Hematopoietic multipotent progenitor cell (in vitro differentiated cells): ENCODE measurements around the gene FANCG. TPM values are rescaled to one million over a fixed set of nuclear protein-coding genes. Genes with fewer than 3 reads are reported as not detected.

Experiments
- DNase-seq, 3 donors: peaks; one replicate each; pipeline ENCODE4 v3.0.0-alpha.2; 2011 to 2015; ENCODE audit warnings: low read depth in 2 of 3, low spot score in 2 of 3
- total RNA-seq: library from RNA; depleted of rRNA; stranded (reverse); fragments of >200 nt; gene quantifications from one replicate; pipeline ENCODE4 v1.2.3, GENCODE V29; 2012

Gene FANCG
- 21.3 TPM for total RNA-seq

DNA sequence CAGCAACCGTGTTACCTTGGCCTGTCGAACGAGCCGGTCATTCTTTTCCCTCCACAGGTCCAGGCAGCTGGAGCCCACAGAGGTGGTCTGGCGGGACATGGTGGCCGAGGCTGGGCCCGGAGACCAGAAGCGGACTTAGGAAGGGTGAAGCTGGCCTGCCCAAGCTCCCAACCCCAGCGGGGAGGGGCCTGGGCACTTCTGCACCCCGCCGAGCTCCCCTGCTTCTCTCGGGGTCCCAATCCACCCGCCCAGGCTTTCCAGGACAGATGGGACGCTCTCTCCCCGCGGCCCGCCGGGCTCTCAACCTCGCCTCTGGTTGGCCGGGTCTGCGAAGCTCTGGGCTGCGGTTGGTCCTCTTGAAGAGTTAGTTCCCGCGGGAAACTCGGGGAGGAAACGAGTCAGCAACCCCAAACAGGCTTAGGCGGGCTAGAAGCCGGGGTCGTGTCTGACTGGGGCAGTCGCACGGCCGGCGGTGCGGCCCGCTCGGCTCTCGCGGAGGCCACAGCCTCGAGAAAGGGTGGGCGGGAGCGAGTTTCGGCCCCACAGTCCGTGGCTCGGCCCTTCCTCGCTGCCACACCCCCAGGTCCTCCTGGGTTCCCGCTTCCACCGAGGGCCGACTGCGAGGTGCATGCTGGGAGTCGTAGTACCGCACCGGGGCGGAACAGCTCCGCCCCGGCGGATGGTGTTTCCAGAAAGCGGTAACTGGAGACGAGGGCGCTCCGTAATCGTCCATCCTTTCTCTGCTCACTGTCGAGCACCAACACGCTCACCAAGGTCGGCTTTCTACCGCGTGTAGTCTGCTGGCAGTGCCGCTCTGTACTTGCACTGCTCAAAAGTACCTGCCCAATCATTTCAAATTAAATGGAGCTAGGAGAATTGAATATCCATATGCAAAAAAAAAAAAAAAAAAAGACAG lies at the start of gene FANCG:
FANCG (minus strand) TSS at position 517 of the 916 bp plus-strand sequence; CDS start at position 99, 418 bp downstream.
- peak; percentile 59 to 93 (median 86) for DNase-seq

DNA sequence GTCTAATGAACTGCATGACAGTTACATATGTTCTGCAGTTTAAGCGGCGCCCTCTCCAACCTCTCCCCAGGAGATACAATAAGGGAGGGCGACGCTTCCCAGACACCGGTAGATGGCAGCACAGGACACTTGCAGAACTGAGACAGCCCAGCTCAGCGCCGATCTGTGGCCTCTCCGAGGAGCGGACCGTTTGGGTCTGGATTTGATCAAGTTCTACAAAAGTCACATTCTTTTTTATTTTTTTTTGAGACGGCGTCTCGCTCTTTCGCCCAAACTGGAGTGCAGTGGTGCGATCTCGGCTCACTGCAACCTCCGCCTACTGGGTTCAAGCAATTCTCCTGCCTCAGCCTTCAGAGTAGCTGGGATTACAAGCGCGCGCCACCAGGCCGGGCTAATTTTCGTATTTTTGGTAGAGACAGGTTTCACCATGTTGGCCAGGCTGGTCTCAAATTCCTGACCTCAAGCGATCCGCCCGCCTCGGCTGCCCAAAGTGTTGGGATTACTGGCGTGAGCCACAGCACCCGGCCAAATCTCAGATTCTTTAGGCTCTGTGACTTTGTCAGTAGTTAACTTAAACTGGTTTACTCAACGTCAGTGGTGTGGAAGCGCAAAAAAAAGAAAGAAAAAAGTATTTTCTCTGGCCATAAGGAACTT lies 37.3 kb upstream of the FANCG start:
- peak in 2 of 3 donors; percentile 93 to 97 for DNase-seq

GRCh38 chr9:35116539-35116897 lies 36.8 kb upstream of the FANCG start:
- no peak for DNase-seq

GRCh38 chr9:35115680-35116538 lies 36.2 kb upstream of the FANCG start, which contains the start of gene ATOSB:
ATOSB (minus strand) TSS chr9:35115862; CDS start chr9:35108274, 7,588 bp downstream.
- peak in 2 of 3 donors; percentile 98 to 99 for DNase-seq

DNA sequence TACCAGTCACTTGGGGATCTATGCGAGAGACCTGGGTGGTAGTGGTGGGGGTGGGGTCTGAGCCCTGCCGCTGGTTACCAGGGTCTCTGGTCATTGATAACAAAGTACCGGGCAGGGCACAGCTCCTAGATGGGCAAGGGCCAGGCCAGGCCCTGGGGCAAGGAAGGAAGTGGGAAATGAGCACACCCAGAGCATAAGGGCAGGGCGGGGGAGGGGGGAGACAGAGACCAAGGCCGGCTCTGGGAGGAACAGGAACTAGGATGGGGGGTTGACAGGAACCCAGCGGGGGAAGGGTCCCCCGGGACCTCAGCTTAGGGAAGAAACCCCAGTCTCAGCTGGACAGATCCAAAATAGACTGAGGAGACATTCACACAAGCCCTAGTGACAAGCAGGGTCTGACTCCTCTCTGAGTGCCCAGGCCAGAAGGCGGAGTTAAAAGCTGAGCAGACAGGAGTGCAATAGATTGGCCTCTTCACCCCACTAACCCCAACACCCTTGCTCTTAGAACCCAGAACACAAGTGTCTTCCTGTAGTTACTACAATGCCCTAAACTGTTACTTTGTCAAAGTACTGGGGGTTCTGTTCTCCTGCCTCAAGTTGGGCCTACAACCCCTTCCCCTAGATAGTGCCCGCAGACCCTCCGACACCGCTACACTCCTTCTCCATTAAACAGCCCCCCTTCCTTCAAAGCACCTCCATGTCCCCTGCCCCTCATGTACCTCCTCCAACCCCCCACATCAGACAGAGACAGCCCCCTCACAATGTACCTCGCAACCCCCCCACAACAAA lies 35.3 kb upstream of the FANCG start:
- DNase-seq: peak in 1 of 3 donors; percentile 41

GRCh38 chr9:35114113-35114839 lies 34.5 kb upstream of the FANCG start:
- peak in 2 of 3 donors; percentile 80 to 84 for DNase-seq

- DNase-seq: no peak
Observed at GRCh38 chr9:35112257-35113020, 32.7 kb upstream of the FANCG start.

DNA sequence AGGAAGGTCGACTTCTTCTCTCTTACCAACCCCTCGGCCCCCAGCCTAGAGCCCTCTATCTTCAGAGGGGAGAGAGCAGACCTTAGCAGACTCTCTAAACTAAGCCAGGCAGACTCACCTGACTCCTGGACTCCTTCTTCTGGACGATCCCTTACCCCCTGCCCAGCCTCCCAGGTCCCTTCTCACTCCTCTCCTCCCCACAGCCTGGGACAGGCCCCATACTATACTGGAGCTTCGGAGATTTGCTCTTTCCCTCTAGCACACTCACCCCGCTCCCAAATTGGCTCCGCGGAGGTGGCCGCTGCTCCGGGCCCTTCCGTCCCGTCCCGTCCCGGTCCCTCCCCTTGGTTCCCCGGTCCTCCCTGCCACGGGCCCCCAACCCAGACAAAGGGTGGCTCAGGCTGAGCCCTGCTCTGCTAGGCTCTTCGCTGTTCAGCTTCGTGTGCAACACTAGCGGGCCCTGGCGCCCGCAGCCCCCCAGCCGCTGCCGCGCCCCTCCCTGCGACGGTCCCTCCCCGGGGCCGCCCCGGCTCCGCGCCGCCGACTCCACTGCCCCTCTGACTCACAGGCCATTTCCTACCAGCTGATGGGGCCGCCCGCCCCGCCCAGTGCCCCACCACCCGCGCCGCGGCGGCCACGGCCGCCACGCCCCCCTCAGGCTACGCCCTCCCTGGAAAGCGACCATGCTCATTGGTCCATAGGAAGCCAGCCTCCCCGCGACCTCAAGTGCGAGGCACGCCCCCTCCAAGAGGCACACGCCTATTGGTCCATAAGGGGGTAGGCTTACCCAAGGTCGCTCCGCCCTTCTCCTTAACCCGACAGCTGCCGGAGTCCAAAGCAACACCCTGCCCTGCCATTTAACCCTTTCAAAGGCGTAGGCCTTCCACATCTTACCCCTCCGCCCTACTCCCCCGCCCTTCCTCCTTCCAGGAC lies 31.5 kb upstream of the FANCG start:
- peak; percentile 83 to 98 (median 98) for DNase-seq

DNA sequence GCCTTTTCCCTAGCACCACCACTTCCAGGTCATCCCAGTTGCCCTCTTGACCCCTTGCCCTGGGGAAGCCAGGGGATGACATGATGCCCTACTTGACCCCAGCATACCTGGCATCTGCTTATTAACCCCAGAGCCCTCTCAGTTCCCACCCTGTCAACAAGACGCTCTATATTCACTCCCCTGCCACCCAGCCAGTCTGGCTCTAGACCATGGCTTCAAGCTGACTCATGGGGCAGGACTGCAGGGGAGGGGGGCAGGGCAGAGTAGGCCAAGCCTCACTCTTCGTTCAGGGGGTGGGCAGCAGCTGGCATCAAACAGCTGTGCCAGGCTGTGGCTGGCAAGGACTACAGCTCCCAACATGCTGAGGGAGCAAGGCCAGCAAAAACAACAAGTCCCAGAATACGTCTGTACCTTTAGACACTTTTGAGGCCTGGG lies 30.6 kb upstream of the FANCG start:
- DNase-seq: peak in 2 of 3 donors; percentile 67 to 89

- DNase-seq: peak in 2 of 3 donors; percentile 89 to 96
Observed at GRCh38 chr9:35108946-35109575, 29.3 kb upstream of the FANCG start.

DNA sequence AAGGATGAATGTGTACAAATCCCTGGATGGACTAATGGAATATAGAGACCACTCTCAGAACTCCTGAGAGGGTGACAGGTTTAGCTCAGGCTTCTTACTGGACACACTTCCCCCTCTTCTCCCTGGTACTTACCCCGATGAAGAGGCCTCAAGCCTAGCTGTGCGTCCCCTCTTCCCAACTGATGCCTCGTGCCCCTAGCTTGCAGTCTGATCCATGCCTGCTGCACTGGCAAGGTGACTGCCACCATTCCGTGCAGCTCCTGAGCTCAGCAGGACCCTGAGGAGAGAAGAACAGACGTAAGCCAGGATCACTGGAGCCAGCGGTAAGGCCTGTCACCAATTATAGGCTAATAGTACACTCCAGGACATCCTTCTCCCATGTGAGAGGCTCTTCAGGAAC lies 28.7 kb upstream of the FANCG start:
- DNase-seq: no peak

- no peak for DNase-seq
Observed at GRCh38 chr9:35107297-35108290, 27.9 kb upstream of the FANCG start.

DNA sequence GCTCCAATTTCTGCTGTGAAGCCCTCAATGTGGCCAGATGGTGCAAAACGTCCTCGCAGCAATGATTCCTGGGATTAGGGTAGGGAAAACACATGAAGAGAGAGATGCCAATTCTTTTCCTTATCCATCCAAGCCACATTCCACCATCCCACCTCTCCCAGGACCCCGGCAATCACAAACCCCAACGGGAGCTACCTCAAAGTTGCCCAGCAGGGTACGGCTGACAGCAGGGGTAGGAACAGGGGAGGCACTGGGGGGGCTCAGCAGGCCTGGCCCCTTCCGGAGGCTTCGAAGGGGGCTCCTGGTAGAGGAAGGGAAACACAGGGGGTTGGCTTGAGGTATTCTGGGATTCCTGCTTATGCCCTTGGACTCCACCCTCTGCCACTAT lies 26.6 kb upstream of the FANCG start:
- no peak for DNase-seq

DNA sequence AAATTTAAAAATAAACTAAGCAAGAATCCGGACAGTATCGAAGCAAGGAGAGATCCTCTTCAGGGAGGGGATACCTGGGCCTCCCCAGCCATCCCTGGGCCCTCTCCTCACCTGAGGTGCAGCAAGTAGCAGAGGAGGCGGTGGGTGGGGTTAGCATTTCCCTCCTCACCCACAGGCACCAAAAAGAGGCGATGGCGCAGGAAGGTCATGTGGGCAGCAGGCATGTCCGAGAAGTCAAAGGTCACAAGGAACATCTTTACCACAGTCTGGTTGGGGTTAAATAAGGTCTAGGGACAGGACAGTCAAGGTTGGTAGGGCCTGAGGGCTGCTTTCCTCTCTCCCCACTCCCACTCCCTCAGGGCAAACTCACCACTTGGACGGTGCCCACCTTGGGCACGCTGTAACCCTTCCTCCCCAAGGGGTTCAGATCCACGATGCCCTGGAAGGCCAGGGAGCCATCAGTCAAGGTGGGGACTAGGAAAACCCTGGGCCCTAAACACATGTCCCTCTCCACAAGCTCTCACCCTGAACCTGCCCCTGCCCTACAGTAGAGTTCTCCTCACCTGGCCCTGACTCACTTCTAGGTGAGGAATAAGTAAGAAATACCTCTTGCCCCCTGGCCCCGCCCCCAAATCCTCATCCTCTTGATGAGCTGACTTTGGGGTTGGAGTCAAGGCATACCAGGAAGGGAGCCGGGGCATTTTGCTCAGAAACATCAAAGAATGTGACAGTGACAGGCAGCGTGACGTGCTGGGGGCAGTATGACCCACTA lies 26.0 kb upstream of the FANCG start:
- DNase-seq: no peak

- DNase-seq: no peak
Observed at GRCh38 chr9:35105126-35105525, 25.4 kb upstream of the FANCG start.
